Umbilical cord (tissue), 2 donors: Measurements from ENCODE around the gene CDHR2. TPM values are rescaled to one million over a fixed set of nuclear protein-coding genes. Genes with fewer than 3 reads are reported as not detected.
"Not testable (repeated sequence)": the region's sequence is repeated elsewhere in the genome, so short reads cannot be mapped to it uniquely, and the experiment has no call there.

Source experiments
- DNase-seq: peaks from one replicate; pipeline ENCODE4 v3.0.0-alpha.2; 2015; ENCODE audit warnings: low spot score
- total RNA-seq: library from RNA; depleted of rRNA; stranded (reverse); fragments of >200 nt; gene quantifications from one replicate; pipeline ENCODE4 v1.2.3, GENCODE V29; 2014; ENCODE audit warnings: low replicate concordance; ENCODE audit not compliant: insufficient read depth

The CDHR2 gene
- total RNA-seq, 1 donor from 2014 or later = not detected

DNA sequence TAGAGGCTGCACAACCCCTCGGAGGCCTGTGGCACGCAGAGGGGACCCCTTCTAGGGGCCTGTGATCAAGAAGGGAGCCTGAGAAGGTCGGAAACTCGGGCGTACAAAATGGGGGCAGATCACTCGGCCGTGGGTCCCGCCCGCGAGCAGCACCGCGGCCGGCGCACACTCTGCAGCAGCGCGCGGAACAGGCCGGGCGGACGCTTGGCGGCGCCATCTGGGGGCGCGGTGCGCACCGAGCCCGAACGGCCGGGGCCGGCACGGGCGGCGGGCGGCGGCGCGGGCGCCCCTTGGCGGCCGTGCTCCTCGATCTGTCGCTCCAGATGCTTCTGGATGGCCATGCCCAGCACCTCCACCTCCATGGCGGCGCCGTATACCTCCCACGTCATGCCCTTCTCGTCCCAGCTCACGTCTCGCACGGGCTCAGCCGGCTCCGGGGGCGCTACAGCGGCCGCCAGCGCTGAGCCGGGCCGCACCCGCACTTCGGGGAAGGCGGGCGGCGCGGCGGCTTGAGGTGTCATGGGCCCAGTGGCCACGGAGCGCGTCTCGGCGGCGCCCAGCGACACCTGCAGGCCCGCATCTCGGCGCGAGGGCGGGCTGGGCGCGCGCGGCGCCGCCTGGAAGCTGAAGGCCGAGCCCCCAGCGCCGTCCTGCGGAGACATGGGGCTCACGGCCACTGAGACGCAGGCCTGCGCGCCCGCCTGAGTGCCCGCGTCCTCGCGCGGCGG, 47.7 kb downstream of the CDHR2 start:
- DNase-seq = no peak

DNA sequence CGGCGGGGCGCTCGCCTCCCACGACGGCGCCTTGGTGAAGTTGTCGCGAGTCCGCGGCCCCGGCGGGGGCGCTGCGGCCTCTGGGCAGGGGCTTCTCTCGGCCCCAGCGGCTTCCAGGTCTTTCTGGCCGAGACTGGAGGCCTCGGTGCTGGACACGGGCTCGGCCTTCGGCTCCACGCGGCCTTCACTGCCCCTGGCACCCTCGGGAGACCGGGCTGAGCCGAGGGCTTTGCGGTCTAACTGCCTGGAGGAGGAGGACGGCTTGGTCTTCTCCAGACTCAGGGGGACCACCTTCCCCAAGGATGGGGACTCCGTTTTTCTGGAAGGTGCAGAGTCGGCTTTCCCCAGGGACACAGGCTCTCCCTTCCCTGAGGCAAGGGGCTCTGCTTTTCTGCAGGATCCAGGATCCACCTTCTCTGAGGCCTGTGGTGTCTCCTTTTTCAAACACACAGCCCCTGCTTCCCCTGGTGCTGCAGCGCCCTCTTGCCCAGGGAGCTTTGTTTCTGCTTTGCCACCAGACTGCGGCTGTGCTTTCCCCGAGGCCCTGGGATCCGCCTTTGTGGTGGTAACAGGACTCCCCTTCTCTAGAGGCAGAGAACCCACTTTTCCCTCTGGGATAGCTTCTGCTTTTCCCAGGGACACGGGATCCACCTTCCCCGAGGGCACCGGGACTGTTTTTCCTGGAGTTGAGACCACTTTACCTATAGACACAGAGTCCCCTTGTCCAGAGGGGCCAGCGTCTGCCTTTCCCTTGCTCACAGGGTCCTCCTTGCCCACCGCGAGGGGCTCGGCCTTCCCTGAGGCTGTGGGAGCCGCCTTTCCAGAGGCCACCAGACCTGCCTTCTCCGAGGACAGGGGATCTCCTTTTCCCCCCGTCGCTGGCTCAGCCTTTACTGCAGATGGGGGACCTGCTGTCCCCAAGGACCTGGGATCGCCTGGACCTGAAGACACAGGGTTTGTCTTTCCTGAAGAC, 48.6 kb downstream of the CDHR2 start:
- DNase-seq = no peak

DNA sequence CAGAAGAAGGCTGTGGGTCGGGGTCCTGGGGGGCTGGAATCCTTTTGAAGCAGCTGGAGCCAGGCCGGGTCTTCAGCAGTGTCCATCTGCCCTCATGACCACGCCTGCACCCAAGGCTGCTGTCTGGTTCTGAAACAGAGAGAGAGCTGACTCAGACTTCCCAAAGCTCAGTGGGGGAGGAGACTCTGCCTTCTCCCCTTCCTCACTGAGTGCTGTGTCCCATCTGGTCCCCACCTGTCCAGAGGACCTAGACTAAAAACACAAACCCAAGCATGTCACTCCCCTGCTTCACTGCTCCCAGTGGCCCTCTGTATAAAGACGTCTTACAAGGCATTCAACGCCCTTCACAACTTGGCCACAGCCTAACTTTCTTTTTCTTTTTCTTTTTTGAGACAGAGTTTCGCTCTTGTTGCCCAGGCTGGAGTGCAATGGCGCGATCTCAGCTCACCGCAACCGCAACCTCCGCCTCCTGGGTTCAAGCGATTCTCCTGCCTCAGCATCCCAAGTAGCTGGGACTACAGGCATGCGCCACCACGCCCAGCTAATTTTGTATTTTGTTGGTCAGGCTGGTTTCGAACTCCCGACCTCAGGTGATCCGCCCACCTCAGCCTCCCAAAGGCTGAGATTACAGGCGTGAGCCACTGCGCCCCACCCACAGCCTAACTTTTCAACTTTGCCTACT, 50.7 kb downstream of the CDHR2 start:
- not testable (repeated sequence) for DNase-seq

DNA sequence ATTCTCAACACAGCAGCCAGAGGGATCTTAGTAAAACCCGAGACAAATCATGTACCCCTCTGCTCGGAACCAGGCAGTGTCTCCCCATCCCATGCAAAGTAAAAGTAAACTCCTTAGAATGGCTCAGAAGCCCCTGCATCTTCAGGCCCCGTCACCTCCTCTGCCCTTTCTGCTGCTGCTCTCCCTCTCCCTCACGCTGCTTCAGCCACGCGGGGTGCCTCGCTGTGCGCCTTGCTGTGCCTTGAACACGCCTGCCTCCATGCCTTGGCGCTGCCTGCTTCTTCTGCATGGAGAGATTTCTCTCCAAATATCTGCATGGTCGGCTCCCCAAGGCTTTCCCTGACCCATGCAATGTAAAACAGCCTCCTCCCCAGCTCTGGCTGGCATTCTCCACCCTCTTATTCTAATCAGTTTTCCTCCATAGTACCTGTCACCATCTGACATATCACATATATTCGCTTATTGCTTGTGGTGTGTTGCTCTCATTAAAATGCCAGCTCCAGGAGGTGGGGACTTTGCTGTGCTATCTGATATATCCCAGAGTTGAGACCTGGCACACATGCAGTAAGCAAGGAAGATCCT, 52.9 kb downstream of the CDHR2 start:
- DNase-seq = no peak

DNA sequence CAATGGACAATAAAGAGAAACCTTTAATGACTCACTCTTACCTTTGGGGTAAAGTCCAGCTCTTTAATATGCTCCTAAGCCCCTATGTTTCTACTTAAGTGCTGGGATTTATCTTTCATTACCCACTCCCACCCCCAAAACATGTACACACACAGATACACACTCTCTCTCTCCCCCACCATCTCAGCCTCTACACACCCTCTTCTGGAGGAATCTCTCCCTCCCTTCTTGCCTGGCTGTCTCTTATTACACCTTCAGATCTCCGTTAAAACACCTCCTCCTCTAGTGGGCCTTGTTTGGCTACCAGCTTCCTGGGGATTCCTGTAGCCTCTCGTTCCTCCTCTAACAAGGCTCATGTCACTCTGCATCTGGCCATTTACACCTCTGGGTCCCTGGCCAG, 53.9 kb downstream of the CDHR2 start:
- no peak for DNase-seq

DNA sequence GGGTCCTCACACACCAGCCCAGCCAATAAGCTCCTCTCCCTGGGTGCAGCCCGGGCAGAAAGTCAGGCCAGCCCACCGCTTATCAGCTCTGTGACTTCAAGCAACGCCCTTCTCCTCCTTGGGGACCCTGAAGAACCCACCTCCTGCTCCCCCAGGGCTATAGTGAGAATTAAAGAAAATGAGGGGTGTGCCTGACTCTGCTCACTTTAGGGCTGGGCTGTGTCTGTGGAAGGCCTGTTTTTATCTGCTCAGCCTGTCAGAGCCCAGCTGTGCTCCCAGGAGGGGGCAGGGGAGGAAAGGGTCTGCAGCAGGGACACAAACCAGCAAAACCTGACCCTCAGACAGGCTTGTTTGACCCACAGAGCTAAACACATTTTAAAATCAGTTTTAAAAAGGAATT, 56.9 kb downstream of the CDHR2 start:
- peak; percentile 6 for DNase-seq

DNA sequence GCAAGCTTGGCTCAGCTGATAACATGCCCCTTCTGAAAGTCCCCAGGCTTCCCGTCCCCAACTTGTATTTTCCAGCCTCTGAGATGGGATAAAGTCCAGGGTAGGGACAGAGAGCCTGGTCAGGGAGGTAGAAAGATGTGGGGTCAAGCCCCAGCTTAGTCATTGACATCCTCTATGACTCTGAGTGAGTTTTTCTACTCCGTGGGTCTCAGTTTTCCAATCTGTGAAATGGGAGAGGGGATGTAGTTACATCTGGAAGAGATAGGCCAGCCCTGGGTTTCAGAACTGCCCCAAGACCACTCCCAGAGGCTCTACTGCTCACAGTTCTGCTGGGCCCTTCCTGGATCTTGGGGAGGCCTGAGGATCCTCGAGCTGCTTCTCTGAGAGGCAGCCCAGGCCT, 57.7 kb downstream of the CDHR2 start:
- no peak for DNase-seq

DNA sequence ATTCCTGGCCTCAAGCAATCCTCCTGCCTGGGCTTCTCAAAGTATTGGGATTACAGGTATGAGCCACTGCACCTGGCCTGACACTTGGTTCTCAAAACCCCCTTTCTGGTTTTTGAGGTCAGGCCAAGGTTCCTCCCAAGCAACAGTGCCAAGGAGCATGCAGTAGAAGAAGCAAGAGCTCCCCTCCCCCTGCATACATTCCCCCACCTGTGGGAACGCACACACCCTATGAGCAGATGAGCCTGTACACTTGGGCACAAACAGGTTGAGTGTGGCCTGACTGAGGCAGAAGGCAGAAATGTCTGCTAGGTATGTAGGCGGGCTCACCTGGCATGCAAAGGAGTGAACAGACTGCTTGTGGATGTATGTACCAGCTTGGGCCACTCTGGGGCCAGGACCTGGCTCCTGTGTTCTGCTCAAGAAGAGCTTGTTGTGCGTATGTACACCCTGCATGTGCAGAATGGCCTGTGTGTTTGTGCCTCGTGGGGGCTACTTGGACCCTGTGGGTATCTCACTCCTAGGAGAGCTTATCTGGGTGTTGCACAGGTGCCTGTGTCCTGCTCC, 59.1 kb downstream of the CDHR2 start:
- DNase-seq = no peak

DNA sequence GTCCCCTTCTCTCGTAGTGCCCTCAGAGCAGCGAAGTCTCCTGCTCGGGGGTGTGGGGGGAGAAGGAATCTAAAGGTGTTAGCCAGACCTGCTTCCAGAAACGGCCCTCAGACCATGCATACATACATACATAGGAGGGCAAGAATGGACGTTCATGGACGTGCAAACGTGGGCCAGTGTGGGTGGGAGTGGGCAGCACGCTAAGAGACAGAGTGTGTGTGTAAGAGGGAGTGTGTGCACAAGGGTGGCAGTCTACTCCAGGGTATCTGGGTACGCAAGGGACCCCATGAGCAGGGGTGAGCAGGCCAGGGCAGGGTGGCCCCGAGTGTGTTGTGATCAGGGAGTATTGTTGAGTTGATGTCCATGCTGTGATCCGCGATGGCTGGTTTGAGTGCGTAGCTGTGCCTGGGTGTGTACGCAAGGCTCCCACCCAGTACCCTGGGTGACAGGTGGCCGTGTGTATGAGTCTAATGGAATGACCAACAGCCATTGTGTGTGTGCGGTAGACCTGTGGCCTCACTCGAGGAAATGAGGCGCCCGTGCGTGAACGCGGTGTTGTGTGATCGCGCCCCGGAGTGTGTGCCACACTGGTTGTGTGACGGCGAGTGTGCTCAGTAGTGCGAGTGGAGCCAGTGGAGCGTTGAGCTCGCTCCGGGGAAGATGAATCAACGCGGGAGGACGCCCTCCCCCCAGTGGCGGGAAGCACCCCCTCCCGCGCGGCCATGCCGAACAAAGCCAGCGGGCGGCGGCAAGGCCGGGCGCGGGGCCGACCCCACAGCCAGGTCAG, 60.0 kb downstream of the CDHR2 start:
- DNase-seq = no peak

DNA sequence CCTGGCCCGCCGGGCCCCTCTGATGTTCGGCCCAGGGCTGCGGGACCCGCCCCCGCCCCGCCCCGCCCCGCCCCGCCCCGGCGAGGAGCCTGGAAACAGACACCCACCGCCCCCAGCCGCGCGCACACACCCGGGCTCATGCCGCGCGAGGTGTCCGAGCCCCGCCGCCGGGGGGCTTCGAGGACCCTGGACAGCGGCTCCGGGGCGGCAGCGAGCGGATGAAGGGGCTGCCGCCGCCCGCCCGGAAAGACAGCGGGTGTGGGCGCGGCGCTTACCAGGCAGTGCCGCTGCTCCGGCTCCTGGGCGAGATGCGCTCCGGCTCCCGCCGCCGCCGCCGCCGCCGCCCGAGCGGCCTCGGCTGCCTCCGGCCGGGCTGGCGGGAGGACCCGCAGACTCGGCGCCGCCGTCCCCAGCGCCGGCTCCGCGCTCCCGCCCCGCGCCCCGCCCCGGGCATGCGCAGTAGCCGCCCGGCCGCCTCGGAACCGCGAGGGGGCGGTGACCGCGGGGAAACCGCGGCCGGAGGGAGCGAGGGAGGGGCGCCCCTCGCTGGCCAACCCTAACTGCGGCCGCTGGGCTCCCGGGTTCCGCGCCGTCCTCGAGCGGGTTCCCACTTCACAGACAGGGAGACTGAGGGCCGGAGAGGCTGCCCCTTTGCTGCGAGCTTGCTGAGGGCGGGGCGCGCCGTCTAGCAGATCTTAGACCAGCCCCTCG, 60.7 kb downstream of the CDHR2 start, which contains the start of gene GPRIN1:
GPRIN1 (minus strand) TSS at position 433 of the 711 bp plus-strand sequence. CDS start 10,322 bp downstream, outside the sequence.
- peak; percentile 57 for DNase-seq

DNA sequence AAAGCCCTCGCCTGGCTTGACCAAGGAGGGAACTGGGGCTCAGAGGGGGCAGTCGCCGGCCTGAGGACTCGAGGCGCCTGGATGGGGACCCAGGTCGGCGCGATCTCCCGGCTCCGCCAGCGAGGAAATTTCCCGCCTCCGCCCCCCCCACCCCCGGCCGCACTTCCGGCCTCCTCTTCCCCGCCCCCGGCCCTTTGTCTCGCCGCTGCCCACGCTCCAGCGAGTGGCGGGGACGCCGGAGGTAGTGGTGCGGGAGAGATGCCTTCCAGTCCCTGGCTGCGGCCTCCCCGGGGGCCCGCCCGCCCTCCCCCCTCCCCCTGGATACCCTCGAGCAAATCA, 61.3 kb downstream of the CDHR2 start:
- no peak for DNase-seq

DNA sequence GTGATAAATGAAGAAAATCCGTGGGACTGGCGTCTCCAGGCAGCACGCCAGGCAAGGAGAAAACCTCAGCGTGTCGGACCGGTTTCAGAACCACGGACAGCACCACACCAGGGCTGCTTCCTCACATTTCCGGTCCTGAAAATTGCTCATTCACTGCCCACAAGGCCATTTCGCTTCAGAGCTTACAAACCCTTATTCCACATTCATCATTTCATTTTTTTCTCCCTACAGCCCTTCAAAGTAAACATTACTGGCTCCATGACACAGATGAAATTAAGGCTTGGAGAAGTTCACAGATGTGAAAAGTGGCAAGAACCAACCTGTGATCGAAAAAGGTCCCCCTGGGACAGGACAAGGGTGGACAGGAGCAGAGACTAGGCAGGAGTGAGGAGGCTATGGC, 62.3 kb downstream of the CDHR2 start:
- peak; percentile 82 for DNase-seq

DNA sequence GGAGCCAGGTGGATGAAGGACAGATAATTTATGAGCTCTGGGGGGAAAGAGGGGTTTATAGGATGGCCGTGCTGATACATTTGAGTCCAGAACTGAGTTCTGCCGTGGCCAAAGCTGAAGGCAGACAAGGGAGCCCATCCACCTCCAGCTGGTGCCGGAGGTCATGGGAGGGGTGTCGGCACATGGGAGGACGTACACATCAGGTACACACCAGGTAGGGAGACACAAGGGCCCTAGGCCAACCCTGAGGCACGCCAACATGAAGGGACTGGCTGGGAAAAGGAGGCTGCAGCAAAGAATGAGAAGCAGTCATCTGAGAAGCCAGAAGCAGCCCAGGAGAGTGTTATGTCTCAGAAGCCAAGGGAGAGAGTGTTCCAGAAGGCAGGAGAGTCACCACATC, 62.9 kb downstream of the CDHR2 start:
- DNase-seq = no peak

DNA sequence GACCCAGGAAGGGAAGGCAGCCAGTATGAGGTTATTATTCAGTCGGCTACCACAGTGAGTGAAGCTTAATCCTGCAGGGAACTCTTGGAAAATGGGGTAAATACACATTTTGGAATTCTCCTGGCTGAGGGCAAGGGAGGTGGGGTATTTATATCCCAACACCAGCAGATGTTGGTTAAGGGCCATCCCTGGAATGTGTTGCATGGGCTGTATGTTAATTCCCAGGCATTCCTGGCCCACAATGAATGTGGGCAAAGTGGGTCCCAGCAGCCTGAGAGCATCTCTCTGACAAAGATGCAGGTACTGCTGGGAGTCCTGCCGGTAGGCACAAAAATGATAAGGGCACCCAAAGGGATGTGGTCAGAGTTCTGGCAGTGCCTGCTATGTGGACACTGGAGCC, 63.7 kb downstream of the CDHR2 start:
- no peak for DNase-seq

DNA sequence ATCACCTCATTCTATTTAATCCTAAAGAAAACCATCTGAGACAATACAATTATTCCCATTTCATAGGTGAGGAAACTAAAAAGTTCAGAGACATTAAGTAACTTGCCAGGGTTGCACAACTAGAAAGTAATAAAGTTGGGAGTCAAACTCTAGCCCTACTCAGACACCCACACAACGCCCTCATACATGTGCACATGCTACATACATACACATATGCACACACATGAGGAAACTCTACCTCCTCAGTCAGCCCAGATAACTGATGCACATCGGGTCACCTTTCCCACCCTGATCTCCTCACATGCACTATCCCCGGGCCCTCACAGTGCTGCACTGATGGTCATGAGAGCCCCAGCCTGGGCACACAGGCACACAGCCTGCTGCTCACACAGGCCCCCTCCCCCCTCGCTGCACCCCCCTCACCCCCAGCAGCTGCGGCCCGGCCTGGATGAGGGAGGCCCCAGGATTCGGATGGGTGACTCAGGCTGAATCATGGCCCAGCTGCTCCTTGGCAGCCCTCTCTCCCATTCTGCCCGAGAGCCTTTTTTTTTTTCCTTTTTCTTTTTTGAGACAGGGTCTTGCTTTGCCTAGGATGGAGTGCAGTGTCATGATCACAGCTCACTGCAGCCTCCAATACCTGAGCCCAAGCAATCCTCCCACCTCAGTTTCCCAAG, 65.8 kb downstream of the CDHR2 start:
- no peak for DNase-seq

DNA sequence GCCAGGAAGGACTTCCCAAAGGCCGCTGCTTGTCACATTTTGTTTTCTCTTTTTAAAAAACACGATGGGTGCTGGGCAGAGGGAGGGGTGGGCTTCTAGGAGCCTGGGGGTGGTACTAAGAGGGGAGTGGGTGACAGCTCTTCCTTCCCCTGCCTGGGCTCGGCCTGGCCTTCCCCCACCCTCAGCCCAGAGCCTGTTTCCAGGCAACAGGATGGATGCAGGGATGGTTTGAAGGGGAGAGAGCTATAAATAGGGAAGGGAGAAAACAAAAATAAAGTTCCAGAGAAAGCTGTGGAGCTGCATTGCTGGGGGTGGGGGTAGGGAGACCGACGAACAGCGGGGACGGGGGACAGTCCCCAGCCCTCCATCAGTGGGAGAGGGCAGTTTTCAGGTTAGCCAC, 67.4 kb downstream of the CDHR2 start:
- DNase-seq = no peak

DNA sequence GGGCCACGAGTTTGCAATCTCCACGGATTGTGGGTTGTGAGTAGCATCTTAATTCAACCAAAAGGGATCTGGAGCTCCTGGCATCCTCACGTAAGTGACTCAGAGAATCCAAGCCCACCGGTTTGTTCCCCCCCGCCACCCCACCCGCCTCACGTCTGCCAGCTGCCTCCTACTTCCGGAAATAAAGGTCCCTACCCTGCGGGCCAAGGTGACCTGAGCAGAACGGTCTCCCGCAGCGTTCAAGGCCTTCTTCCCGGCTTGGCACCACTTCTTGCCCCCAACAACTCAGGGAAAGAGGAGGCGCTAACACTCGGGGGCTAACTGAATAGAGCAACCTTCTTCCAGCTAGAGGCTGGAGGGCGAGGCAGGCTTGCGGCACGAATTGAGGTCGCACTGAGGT, 69.6 kb downstream of the CDHR2 start:
- DNase-seq = no peak

DNA sequence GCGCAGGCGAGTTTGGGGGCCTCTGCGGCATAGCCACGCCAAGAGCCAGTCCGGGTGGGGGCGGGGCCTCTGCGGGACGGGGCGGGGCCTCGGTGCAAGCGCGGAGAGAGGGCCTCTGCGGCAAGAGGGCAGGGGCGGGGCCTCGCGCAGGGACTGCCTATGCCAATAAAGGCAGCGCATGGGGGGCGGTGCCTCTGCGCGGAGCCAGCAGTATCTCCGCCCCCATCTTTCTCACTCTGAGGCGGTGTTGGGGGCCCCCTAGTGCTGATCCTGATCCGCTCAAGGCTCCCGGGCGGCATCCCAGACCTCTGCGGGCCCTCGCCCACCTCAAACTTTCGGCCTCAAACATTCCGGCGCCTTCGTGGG, 70.0 kb downstream of the CDHR2 start:
- peak; percentile 38 for DNase-seq

DNA sequence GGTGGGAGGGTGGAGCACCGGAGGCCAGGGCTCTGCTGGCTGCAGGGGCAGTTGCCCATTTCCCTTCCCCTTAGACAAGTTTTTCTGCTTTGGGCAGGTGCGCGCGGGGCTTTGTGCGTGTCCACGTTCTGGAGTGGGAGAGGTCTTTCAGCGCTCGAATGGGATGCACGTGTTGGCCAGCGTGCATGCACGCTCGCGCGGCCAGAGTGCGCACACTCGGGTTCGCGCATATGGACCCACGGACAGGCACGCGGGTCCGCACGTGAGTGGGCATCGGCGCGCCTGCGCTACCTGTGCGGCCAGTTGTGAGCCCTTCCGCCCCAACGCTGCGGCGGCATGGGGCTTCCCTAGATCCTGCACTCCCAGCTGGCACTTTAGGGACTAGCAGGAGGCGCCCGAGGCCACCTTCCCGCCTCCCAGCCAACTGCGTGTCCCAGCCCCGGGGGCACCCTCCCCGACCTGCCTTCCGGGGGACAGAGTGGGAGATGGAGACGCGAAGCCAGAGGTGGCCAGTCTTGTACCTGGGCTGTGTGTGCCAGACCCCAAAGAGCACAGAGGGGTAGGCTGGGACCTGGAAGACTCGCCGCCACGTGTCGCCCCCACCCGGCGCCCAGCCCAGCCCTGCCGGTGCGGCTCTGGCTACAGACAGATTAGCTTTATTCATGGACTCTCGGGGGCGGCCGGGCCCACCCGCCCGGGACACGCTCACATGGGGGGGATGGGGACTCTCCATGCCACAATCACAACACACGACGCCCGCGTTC, 70.6 kb downstream of the CDHR2 start:
- no peak for DNase-seq
